GM19463 (cell line): ENCODE results near the gene KRT10.
"Not testable (repeated sequence)": the region's sequence is repeated elsewhere in the genome, so short reads cannot be mapped to it uniquely, and the experiment has no call there.

ENCODE experiments used
- ATAC-seq: cut with Tn5 transposase; IDR thresholded peaks from one replicate; pipeline ENCODE4 v1.9.1; 2021; ENCODE audit warnings: mild to moderate bottlenecking, moderate library complexity; ENCODE audit not compliant: unreplicated experiment

The KRT10 gene

GRCh38 chr17:40833882-40834281 is 11.5 kb upstream of the KRT10 start:
- ATAC-seq = no peak

GRCh38 chr17:40832840-40833239 is 10.4 kb upstream of the KRT10 start:
- no peak for ATAC-seq

- no peak for ATAC-seq
Observed at GRCh38 chr17:40830085-40830776, 7.8 kb upstream of the KRT10 start.

- ATAC-seq = no peak
Observed at GRCh38 chr17:40828454-40829044, 6.1 kb upstream of the KRT10 start.

- no peak for ATAC-seq
Observed at GRCh38 chr17:40827746-40828453, 5.5 kb upstream of the KRT10 start.

GRCh38 chr17:40825599-40825998 is 3.2 kb upstream of the KRT10 start:
- ATAC-seq = no peak

- ATAC-seq = no peak
Observed at GRCh38 chr17:40824015-40824832, 1.8 kb upstream of the KRT10 start.

- no peak for ATAC-seq
Observed at GRCh38 chr17:40821536-40821935, 878 bp downstream of the KRT10 start.

- no peak for ATAC-seq
Observed at GRCh38 chr17:40820228-40820838, 2.1 kb downstream of the KRT10 start.

GRCh38 chr17:40819528-40820125 is 2.8 kb downstream of the KRT10 start:
- ATAC-seq = no peak

- peak; percentile 73 for ATAC-seq
Observed at GRCh38 chr17:40818733-40819527, 3.5 kb downstream of the KRT10 start.

- ATAC-seq = no peak
Observed at GRCh38 chr17:40818343-40818732, 4.1 kb downstream of the KRT10 start.

- no peak for ATAC-seq
Observed at GRCh38 chr17:40817103-40817682, 5.2 kb downstream of the KRT10 start.

GRCh38 chr17:40816569-40816968 is 5.8 kb downstream of the KRT10 start:
- ATAC-seq = no peak

- ATAC-seq = no peak
Observed at GRCh38 chr17:40815381-40815780, 7.0 kb downstream of the KRT10 start.

- ATAC-seq = not testable (repeated sequence)
Observed at GRCh38 chr17:40814657-40815056, 7.8 kb downstream of the KRT10 start.

GRCh38 chr17:40813804-40814203 is 8.6 kb downstream of the KRT10 start:
- ATAC-seq = no peak

- no peak for ATAC-seq
Observed at GRCh38 chr17:40812639-40813038, 9.8 kb downstream of the KRT10 start.

GRCh38 chr17:40810494-40810893 is 11.9 kb downstream of the KRT10 start:
- no peak for ATAC-seq
